ENCODE data around the gene HYPK. TPM values are rescaled to one million over a fixed set of nuclear protein-coding genes. Genes with fewer than 3 reads are reported as not detected.

HYPK gene
- total RNA-seq, 1 experiment from 2014 or later, result 20.6 TPM

DNA sequence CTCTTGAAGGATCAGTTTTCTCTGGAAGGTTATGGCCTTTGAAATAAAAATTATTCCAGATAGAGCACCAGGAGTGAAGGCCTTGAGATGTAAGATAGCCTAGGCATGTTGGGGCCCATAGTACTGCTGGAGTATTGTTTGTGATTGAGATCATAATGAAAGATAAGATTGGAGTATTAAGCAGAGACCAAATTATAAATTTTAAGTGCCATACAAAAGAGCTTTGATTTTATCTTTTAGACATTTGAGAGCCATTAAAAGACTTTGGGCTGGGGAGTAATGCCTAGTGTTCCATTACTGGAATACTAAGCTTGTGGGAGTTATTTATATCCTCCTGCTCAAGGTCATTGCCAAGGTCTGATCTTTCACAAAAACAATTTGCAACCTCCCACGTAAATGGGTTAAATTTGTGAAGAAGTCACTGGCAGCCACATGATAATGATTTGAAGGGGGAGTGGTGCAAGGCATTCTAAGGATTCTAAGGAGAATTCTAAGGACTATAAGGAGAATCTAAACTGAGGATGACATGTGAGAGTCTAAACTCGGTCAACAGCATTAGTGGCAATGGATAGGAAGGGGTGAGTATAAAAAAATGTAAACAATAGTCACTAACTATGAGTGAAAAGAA, 36.5 kb upstream of the HYPK start:
- Histone ChIP-seq H3K4me2 (ENCODE audit: low read length) (no peak overlapping the region), H3K9me2 (ENCODE audit: insufficient read depth) (no peaks in the 10 kb centered on the region), H3K79me2 (ENCODE audit: insufficient read depth, low read length) (peaks cover 23% of the 10 kb centered on the region), H3K27ac (ENCODE audit: low read depth, low read length) (no peak overlapping the region), H3K36me3 (ENCODE audit: control insufficient read depth in 1 of 2, insufficient read depth in 2 of 2, low read length in 2 of 2) (peaks cover 45 to 58% of the 10 kb centered on the region in 2 experiments), H2AFZ (ENCODE audit: low read depth, low read length, poor library complexity, severe bottlenecking) (no peak overlapping the region), H3K9ac (ENCODE audit: low read length) (no peak overlapping the region), H3K4me1 (ENCODE audit: control insufficient read depth in 1 of 2, insufficient read depth in 2 of 2, low read length in 2 of 2) (no peaks in the 10 kb centered on the region), H3K9me3 (ENCODE audit: control insufficient read depth in 1 of 2, insufficient read depth in 1 of 2, low read depth in 1 of 2, low read length in 2 of 2) (no peaks in the 10 kb centered on the region), H4K20me1 (ENCODE audit: insufficient read depth) (no peaks in the 10 kb centered on the region), H3K27me3 (ENCODE audit: insufficient read depth, low read length) (no peaks in the 10 kb centered on the region), H3K4me3 (replicated peaks in 1 of 2; ENCODE audit: low read depth in 1 of 2, low read length in 2 of 2) (no peak overlapping the region)
- ChIA-PET RAD21 (ENCODE audit: low non-redundant PET in 1 of 2, low total read pairs in 2 of 2, uncharacterized antibody in 2 of 2, unreplicated experiment in 2 of 2) (no interaction called here), CTCF (no interaction called here), POLR2A (no interaction called here)
- no peak for DNase-seq (ENCODE audit: low read depth, low spot score)
- no peak for TF ChIP-seq SP1 (IDR thresholded peaks at IDR 0.05; ENCODE audit: low read depth)
- TF ChIP-seq, protein P1, sequence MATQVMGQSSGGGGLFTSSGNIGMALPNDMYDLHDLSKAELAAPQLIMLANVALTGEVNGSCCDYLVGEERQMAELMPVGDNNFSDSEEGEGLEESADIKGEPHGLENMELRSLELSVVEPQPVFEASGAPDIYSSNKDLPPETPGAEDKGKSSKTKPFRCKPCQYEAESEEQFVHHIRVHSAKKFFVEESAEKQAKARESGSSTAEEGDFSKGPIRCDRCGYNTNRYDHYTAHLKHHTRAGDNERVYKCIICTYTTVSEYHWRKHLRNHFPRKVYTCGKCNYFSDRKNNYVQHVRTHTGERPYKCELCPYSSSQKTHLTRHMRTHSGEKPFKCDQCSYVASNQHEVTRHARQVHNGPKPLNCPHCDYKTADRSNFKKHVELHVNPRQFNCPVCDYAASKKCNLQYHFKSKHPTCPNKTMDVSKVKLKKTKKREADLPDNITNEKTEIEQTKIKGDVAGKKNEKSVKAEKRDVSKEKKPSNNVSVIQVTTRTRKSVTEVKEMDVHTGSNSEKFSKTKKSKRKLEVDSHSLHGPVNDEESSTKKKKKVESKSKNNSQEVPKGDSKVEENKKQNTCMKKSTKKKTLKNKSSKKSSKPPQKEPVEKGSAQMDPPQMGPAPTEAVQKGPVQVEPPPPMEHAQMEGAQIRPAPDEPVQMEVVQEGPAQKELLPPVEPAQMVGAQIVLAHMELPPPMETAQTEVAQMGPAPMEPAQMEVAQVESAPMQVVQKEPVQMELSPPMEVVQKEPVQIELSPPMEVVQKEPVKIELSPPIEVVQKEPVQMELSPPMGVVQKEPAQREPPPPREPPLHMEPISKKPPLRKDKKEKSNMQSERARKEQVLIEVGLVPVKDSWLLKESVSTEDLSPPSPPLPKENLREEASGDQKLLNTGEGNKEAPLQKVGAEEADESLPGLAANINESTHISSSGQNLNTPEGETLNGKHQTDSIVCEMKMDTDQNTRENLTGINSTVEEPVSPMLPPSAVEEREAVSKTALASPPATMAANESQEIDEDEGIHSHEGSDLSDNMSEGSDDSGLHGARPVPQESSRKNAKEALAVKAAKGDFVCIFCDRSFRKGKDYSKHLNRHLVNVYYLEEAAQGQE (IDR thresholded peaks at IDR 0.05; ENCODE audit: low read depth), result no peak
- BruUV-seq (replicated peaks), result no TSS peak
- ATAC-seq, result no peak
- intact Hi-C loops (cut with micrococcal nuclease), result no loop called here

DNA sequence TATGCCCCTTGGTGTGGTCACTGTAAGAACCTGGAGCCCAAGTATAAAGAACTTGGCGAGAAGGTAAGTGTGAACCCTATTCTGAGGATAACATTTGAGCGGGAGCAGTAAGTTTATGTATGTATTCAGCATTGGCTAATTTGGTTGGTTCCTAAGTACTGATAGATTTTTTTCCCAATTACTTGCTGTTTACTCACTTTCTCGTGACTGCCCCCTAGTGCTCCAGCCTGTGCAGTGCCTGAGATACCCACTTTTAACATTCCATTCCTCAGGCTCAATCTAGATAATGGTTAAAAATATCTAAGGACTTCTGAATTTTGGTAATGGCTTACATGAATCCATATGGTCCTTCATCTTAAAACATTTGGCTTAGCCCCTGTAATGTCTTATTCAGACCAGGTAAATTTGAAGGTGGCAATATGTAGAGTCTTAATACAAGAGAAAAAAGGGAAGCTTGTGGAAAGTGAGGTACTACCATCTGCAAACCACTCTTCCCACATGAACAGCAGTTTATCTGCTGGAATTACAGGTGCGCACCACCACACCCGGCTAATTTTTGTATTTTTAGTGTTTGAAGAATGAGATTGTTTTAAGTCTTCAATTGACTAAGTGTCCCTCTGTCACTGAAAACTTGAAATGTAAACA, 30.7 kb upstream of the HYPK start:
- Histone ChIP-seq H3K9me2 (ENCODE audit: insufficient read depth) (no peaks in the 10 kb centered on the region), H3K27me3 (ENCODE audit: insufficient read depth, low read length) (no peaks in the 10 kb centered on the region), H3K79me2 (ENCODE audit: insufficient read depth, low read length) (peaks cover 3% of the 10 kb centered on the region; the same call in 1 of the 2 replicates), H3K9me3 (ENCODE audit: control insufficient read depth in 1 of 2, insufficient read depth in 1 of 2, low read depth in 1 of 2, low read length in 2 of 2) (no peaks in the 10 kb centered on the region), H3K4me1 (ENCODE audit: control insufficient read depth in 1 of 2, insufficient read depth in 2 of 2, low read length in 2 of 2) (peaks cover under 1 to 4% of the 10 kb centered on the region in 2 experiments), H3K4me2 (ENCODE audit: low read length) (no peak overlapping the region), H3K4me3 (replicated peaks in 1 of 2; ENCODE audit: low read depth in 1 of 2, low read length in 2 of 2) (no peak overlapping the region), H4K20me1 (ENCODE audit: insufficient read depth) (peaks cover 11% of the 10 kb centered on the region; the same call in 1 of the 2 replicates), H3K27ac (ENCODE audit: low read depth, low read length) (no peak overlapping the region), H3K9ac (ENCODE audit: low read length) (no peak overlapping the region), H2AFZ (ENCODE audit: low read depth, low read length, poor library complexity, severe bottlenecking) (no peak overlapping the region), H3K36me3 (ENCODE audit: control insufficient read depth in 1 of 2, insufficient read depth in 2 of 2, low read length in 2 of 2) (peaks cover 63 to 65% of the 10 kb centered on the region in 2 experiments)
- CTCF ChIA-PET, result no interaction called here
- intact Hi-C loops (cut with micrococcal nuclease), result loop anchor here (10.0 kb wide), 1 partner anchor 325 kb away; no protein-coding TSS in a partner anchor
- POLR2A ChIA-PET, result interaction anchor here (1.5 kb wide), 1 partner anchor 16 kb away, joined by 3 read pairs; no protein-coding TSS in a partner anchor
- no TSS peak for BruUV-seq (replicated peaks)
- DNase-seq (ENCODE audit: low read depth, low spot score) (no peak), ATAC-seq (peak; percentile 85)
- TF ChIP-seq CEBPB (IDR thresholded peaks at IDR 0.05; ENCODE audit: low read depth) (no peak), SRF (IDR thresholded peaks at IDR 0.05; ENCODE audit: low read depth) (no peak), CBX3 (IDR thresholded peaks at IDR 0.05; ENCODE audit: low read depth) (no peak), RAD21 (IDR thresholded peaks at IDR 0.05; ENCODE audit: low read depth) (peak; percentile 55), EGR1 (IDR thresholded peaks at IDR 0.05; ENCODE audit: low read depth) (no peak)
- TF ChIP-seq, protein P2, sequence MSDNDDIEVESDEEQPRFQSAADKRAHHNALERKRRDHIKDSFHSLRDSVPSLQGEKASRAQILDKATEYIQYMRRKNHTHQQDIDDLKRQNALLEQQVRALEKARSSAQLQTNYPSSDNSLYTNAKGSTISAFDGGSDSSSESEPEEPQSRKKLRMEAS (IDR thresholded peaks at IDR 0.05), result no peak
- TF ChIP-seq, protein P3, sequence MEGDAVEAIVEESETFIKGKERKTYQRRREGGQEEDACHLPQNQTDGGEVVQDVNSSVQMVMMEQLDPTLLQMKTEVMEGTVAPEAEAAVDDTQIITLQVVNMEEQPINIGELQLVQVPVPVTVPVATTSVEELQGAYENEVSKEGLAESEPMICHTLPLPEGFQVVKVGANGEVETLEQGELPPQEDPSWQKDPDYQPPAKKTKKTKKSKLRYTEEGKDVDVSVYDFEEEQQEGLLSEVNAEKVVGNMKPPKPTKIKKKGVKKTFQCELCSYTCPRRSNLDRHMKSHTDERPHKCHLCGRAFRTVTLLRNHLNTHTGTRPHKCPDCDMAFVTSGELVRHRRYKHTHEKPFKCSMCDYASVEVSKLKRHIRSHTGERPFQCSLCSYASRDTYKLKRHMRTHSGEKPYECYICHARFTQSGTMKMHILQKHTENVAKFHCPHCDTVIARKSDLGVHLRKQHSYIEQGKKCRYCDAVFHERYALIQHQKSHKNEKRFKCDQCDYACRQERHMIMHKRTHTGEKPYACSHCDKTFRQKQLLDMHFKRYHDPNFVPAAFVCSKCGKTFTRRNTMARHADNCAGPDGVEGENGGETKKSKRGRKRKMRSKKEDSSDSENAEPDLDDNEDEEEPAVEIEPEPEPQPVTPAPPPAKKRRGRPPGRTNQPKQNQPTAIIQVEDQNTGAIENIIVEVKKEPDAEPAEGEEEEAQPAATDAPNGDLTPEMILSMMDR (IDR thresholded peaks at IDR 0.05 in 2 of 3, conservative IDR thresholded peaks at IDR 0.05 in 1 of 3; ENCODE audit: borderline replicate concordance in 1 of 3, insufficient read depth in 1 of 3, low read depth in 2 of 3, low read length in 2 of 3), result peak; percentile 40 to 91 (median 89); a peak in 5 of 6 replicates
- RAD21 ChIA-PET (ENCODE audit: low non-redundant PET in 1 of 2, low total read pairs in 2 of 2, uncharacterized antibody in 2 of 2, unreplicated experiment in 2 of 2), result no interaction called here

All from HCT116 (cell line).